ENCODE data around the gene BCL7C.

BCL7C gene

DNA sequence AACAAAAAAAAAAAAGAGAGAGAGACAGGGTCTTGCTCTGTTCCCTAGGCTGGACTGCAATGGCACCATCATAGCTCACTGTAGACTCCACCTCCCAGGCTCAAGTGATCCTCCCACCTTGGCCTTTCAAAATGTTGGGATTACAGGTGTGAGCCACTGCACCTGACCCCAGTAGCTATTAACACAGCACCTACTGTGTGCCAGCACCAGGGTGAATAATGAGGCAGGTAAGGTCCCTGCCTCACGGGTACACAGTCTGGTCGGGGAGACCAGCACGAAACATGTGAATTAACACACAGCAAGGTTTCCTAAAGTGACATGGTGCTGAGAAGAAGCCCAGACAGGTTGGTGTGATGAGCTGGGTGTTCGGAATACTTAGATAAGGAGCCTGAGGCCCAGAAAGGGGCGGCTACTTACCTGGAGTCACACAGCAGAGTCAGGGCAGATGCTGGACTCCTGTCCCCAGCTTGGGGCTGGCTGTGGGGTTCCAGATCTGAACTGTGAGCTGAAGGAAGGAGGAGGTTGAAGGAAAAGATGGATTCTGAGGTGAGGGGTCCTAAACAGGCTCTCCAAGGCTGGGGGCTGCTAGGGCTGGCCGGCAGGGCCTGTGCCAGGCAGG is 19.0 kb upstream of the BCL7C start:
- TF ChIP-seq CTCF (IDR thresholded peaks at IDR 0.05; ENCODE audit: control insufficient read depth, extremely low read depth, insufficient read depth) = no peak
- no peak overlapping the region for H3K4me3 ChIP-seq (ENCODE audit: low read depth, low read length)

GRCh38 chr16:30910427-30911029 is 16.7 kb upstream of the BCL7C start:
- TF ChIP-seq CTCF (IDR thresholded peaks at IDR 0.05; ENCODE audit: control insufficient read depth, extremely low read depth, insufficient read depth) = no peak
- DNase-seq (ENCODE audit: low read depth) = no peak
- H3K4me3 ChIP-seq (ENCODE audit: low read depth, low read length) = no peak overlapping the region

More for the DNA sequence above, 19.0 kb upstream of the BCL7C start:
- no peak for DNase-seq (ENCODE audit: low read depth)

- DNase-seq (ENCODE audit: low read depth) = no peak
- H3K4me3 ChIP-seq (ENCODE audit: low read depth, low read length) = no peak overlapping the region
- no peak for TF ChIP-seq CTCF (IDR thresholded peaks at IDR 0.05; ENCODE audit: control insufficient read depth, extremely low read depth, insufficient read depth)
These were observed 13.2 kb upstream of the BCL7C start for GRCh38 chr16:30907064-30907463.

GRCh38 chr16:30904114-30904780 is 10.4 kb upstream of the BCL7C start:
- no peak overlapping the region for H3K4me3 ChIP-seq (ENCODE audit: low read depth, low read length)
- DNase-seq (ENCODE audit: low read depth) = no peak
- no peak for TF ChIP-seq CTCF (IDR thresholded peaks at IDR 0.05; ENCODE audit: control insufficient read depth, extremely low read depth, insufficient read depth)

GRCh38 chr16:30903596-30903995 is 9.7 kb upstream of the BCL7C start:
- TF ChIP-seq CTCF (IDR thresholded peaks at IDR 0.05; ENCODE audit: control insufficient read depth, extremely low read depth, insufficient read depth) = no peak
- no peak overlapping the region for H3K4me3 ChIP-seq (ENCODE audit: low read depth, low read length)
- no peak for DNase-seq (ENCODE audit: low read depth)

DNA sequence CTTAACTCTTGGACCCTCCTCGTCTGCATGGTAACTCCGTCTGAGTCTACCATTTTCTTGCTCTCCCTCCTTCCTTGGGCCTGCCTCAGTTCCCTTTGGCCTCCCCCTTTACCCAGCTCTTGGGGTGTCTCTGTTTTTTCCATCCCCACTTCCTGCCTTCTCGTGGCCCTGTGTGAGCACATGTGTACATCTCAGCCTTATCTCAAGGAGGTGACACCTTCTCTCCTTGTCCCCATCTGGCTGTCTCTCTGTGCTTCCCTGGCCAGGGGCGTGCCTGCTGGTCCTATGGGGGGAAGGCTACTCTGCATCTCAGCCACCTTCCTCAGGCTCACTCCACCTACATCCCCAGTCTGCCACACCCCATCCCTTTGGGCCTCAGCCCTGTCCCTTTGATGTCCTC is 9.1 kb upstream of the BCL7C start:
- H3K4me3 ChIP-seq (ENCODE audit: low read depth, low read length) = no peak overlapping the region
- no peak for TF ChIP-seq CTCF (IDR thresholded peaks at IDR 0.05; ENCODE audit: control insufficient read depth, extremely low read depth, insufficient read depth)
- DNase-seq (ENCODE audit: low read depth) = no peak
